Measurements from ENCODE around the gene TRPC4.

DNA sequence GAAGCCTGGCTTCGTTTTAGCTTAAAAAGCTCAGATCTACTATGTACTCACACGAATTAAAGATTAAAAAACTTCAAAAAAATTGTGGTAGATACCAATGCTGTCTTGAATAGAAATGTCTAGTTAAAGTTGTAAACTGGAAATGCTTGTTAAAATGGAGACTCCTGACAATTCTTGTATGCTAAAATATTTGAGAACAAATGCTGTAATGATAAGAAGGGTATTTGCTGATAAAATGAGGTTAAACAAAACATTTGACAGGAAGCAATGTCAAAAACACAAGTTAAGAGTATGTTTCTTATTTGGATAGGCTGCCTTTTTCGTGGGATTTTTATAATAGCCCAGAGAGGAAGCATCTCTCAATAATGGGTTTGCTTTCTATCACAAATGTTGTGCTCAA, 223.0 kb downstream of the TRPC4 start:
- TF ChIP-seq, protein P1, sequence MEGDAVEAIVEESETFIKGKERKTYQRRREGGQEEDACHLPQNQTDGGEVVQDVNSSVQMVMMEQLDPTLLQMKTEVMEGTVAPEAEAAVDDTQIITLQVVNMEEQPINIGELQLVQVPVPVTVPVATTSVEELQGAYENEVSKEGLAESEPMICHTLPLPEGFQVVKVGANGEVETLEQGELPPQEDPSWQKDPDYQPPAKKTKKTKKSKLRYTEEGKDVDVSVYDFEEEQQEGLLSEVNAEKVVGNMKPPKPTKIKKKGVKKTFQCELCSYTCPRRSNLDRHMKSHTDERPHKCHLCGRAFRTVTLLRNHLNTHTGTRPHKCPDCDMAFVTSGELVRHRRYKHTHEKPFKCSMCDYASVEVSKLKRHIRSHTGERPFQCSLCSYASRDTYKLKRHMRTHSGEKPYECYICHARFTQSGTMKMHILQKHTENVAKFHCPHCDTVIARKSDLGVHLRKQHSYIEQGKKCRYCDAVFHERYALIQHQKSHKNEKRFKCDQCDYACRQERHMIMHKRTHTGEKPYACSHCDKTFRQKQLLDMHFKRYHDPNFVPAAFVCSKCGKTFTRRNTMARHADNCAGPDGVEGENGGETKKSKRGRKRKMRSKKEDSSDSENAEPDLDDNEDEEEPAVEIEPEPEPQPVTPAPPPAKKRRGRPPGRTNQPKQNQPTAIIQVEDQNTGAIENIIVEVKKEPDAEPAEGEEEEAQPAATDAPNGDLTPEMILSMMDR (conservative IDR thresholded peaks at IDR 0.05; ENCODE audit: low read length) = no peak
- no peak for TF ChIP-seq EZH2phosphoT487 (IDR thresholded peaks at IDR 0.05; ENCODE audit: borderline replicate concordance, low read depth, low read length)

Data from OCI-LY7 (cell line).